ENCODE results near the gene KRT76.

- TF ChIP-seq CTCF (IDR thresholded peaks at IDR 0.05; ENCODE audit: borderline replicate concordance, extremely low read depth, low read length, poor library complexity, severe bottlenecking) (no peak), EZH2 (IDR thresholded peaks at IDR 0.05; ENCODE audit: borderline replicate concordance, low read depth, low read length, severe bottlenecking) (no peak)
Observed at GRCh38 chr12:52763991-52764390, 13.2 kb downstream of the KRT76 start.

All from DND-41 (cell line).